Activated CD8-positive, alpha-beta memory T cell treated with anti-CD3 and anti-CD28 coated beads for 1 hour (primary cell): Measurements from ENCODE around the gene CADM4.
"Not testable (repeated sequence)": the region's sequence is repeated elsewhere in the genome, so short reads cannot be mapped to it uniquely, and the experiment has no call there.

Source experiments
- DNase-seq, 2 donors: peaks; one replicate each; pipeline ENCODE4 v3.0.0-alpha.2; 2020; ENCODE audit warnings: low read depth in 1 of 2; ENCODE audit errors: extremely low read depth in 1 of 2

Gene CADM4

DNA sequence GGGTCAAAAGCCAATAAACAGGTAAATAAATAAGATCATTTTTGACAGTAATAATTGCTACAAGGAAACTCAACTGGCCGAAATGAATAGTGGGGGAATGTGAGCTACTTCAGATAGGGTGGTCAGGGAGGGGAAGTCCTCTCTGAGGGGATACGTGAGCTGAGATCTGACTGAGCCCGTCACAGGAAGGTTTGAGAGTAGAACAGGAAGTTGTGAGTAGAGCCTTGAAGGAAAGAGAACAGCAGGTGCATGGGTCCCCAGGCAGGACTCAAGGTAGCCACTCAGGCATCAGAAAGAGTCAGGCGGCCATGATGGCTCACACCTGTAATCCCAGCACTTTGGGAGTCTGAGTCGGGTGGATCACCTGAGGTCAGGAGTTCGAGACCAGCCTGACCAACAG lies 50.0 kb downstream of the CADM4 start:
- no peak for DNase-seq

DNA sequence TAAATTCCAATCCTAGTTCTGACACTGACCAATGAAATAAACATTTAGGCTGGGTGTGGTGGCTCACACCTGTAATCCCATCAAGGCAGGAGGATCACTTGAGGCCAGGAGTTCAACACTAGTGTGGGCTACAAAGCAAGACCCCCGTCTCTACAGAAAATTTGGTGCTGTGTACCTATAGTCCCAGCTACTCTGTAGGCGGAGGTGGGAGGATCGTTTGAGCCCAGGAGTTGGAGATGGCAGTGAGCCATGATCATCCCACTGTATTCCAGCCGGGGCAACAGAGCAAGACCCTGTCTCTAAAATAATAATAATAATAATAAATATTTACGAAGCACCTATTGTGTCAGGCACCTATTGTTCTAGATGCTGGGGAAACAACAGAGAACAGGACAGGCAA lies 50.4 kb downstream of the CADM4 start:
- no peak for DNase-seq

DNA sequence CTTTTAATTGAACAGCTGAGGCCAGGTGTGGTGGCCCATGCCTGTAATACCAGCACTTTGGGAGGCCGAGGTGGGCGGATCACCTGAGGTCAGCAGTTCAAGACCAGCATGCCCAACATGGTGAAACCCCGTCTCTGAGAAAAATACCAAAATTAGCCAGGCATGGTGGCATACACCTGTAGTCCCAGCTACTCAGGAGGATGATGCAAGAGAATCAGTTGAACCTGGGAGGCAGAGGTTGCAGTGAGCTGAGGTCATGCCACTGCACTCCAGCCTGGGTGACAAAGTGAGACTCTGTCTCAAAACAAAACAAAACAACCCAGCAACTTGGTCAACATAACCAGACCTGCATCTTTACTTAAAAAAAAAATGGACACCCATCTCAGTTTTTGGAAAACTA lies 52.6 kb downstream of the CADM4 start:
- not testable (repeated sequence) for DNase-seq

GRCh38 chr19:43586346-43586745 lies 53.3 kb downstream of the CADM4 start:
- DNase-seq = no peak

GRCh38 chr19:43584484-43584883 lies 55.2 kb downstream of the CADM4 start:
- DNase-seq = no peak

GRCh38 chr19:43582495-43582894 lies 57.2 kb downstream of the CADM4 start:
- no peak for DNase-seq

- DNase-seq = no peak
Observed at GRCh38 chr19:43581467-43581866, 58.2 kb downstream of the CADM4 start.

DNA sequence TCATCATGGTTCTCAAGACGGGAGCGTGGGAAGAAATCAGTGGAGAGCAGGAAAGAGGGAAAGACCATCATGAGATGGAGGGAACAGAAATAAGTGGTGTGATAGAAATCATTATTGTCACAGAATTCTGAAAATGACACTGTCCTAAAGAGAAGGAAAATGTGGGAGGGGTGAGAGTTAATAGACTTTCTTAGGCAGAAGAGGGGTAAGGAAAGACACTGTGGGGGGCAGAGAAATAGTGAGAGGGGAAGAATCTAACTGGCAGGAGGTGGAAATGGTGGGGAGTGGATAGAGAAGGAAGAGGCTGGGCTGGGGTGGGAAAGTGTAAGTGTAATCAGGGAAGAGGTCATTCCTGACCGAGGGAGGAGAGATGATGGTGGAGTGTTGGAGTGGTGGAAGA lies 60.9 kb downstream of the CADM4 start:
- no peak for DNase-seq

GRCh38 chr19:43575955-43576878 lies 63.4 kb downstream of the CADM4 start:
- no peak for DNase-seq

DNA sequence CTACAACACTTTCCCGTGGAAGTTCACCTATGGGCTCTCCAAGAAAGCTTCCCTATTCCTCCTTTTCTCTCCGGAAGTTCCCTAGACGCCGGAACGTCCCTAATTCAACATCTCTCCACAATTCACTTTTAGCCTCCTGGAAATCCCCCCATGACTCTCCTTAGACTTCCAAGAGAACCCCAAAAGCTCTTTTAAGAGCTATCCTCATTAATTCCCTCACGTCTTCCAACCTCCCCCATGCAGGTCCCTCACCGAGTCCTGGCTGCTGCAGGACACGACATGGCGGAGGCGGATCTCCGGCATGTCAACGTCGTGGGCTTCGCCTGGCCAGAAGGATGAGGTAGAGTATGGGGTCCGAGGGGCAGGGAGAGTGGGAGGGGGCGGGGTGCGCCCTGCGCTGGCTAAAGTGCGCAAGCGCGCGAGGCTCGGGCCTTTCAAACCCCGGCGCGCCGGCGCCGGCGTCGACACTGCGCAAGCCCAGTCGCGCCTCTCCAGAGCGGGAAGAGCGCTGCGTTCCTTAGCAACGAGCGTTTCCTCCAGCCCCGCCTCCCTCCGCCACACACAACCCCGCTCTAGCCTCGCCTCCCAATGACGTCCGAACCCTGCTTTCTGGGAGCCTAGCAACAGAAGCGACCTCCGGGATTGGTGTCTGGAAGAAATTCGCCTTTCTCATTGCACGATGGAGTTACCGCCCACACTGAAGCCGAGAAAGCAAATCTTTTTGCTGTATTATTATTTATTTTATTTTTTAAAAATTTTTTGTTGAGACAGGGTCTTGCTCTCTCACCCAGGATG lies 64.3 kb downstream of the CADM4 start, which contains the start of the genes PINLYP and XRCC1:
PINLYP (plus strand) TSS at position 646 of the 795 bp plus-strand sequence. CDS start 1,391 bp downstream, outside the sequence.
XRCC1 (minus strand) TSS at position 372 of the 795 bp plus-strand sequence; CDS start at position 303, 69 bp downstream.
- DNase-seq = peak; percentile 89 to 94

GRCh38 chr19:43574424-43575155 lies 65.1 kb downstream of the CADM4 start:
- DNase-seq = no peak
